K562 (cell line): ENCODE measurements around the gene FLAD1. TPM values are rescaled to one million over a fixed set of nuclear protein-coding genes. Genes with fewer than 3 reads are reported as not detected.

Experiments
- ARID1B ChIP-seq: fragments of 450-650 bp; IDR thresholded peaks from 2 replicates; pipeline ENCODE4 v1.6.1; 2016; ENCODE audit warnings: antibody characterized with exemption, mild to moderate bottlenecking, inconsistent platforms
- ARNT ChIP-seq, 2 experiments: fragments of 450-650 bp; IDR thresholded peaks; 2 replicates each; pipeline ENCODE4 v1.6.1; 2016; ENCODE audit warnings: mild to moderate bottlenecking in 1 of 2
- ATF7 ChIP-seq: fragments of 450-650 bp; IDR thresholded peaks from 2 replicates; pipeline ENCODE4 v1.7.1; 2014; ENCODE audit warnings: mild to moderate bottlenecking, moderate library complexity
- BMI1 ChIP-seq: fragments of 150-350 bp; IDR thresholded peaks from 2 replicates; pipeline ENCODE4 v1.6.1; 2014; ENCODE audit warnings: low read length
- CREB5 ChIP-seq: fragments of 250-450 bp; sonication (Bioruptor Pico); IDR thresholded peaks from 2 replicates; pipeline ENCODE4 v1.5.0; 2020; ENCODE audit warnings: mild to moderate bottlenecking
- CREM ChIP-seq: IDR thresholded peaks from 2 replicates; pipeline ENCODE4 v1.6.1; 2014; ENCODE audit warnings: antibody characterized with exemption, low read depth
- ESRRB ChIP-seq: fragments of 250-450 bp; sonication (Bioruptor Pico); IDR thresholded peaks from 2 replicates; pipeline ENCODE4 v1.5.0; 2020; ENCODE audit warnings: mild to moderate bottlenecking, moderate library complexity, borderline replicate concordance
- FOXP1 ChIP-seq: sonication (generic); formaldehyde crosslinking; IDR thresholded peaks from 2 replicates; pipeline ENCODE4 v1.8.0; 2022; ENCODE audit warnings: mild to moderate bottlenecking, missing genetic modification reagents
- HMG20B ChIP-seq: fragments of 250-450 bp; sonication (Bioruptor Pico); IDR thresholded peaks from 2 replicates; pipeline ENCODE4 v1.5.0; 2021; ENCODE audit warnings: mild to moderate bottlenecking
- HOMEZ ChIP-seq: fragments of 250-450 bp; sonication (Bioruptor Pico); IDR thresholded peaks from 2 replicates; pipeline ENCODE4 v1.4.0; 2020; ENCODE audit warnings: mild to moderate bottlenecking, moderate library complexity
- MLLT1 ChIP-seq, 2 experiments: fragments of 450-650 bp; IDR thresholded peaks; 2 replicates each; pipeline ENCODE4 v1.6.1; 2016
- RHOXF2B ChIP-seq: fragments of 250-450 bp; sonication (Bioruptor Pico); conservative IDR thresholded peaks from 2 replicates; pipeline ENCODE4 v1.5.1; 2021
- TGIF2 ChIP-seq: sonication (generic); formaldehyde crosslinking; IDR thresholded peaks from 2 replicates; pipeline ENCODE4 v1.8.1; 2022; ENCODE audit warnings: mild to moderate bottlenecking, missing genetic modification reagents, moderate library complexity
- XRCC5 ChIP-seq: fragments of 200-400 bp; formaldehyde crosslinking; IDR thresholded peaks from 2 replicates; pipeline ENCODE4 v1.6.1; 2017; ENCODE audit warnings: low read depth, mild to moderate bottlenecking, low read length
- ZKSCAN3 ChIP-seq: fragments of 250-450 bp; sonication (Bioruptor Pico); IDR thresholded peaks from 2 replicates; pipeline ENCODE4 v1.4.0; 2020
- ZNF174 ChIP-seq: fragments of 250-450 bp; sonication (Bioruptor Pico); IDR thresholded peaks from 2 replicates; pipeline ENCODE4 v1.4.0; 2020; ENCODE audit warnings: mild to moderate bottlenecking
- ZNF282 ChIP-seq: sonication (generic); formaldehyde crosslinking; IDR thresholded peaks from 2 replicates; pipeline ENCODE4 v1.8.1; 2023; ENCODE audit warnings: missing genetic modification reagents
- ZNF696 ChIP-seq: fragments of 250-450 bp; sonication (Bioruptor Pico); conservative IDR thresholded peaks from 2 replicates; pipeline ENCODE4 v1.4.0; 2020; ENCODE audit warnings: mild to moderate bottlenecking, moderate library complexity
- ZNF778 ChIP-seq: fragments of 450-650 bp; formaldehyde crosslinking; IDR thresholded peaks from 2 replicates; pipeline ENCODE4 v1.4.0; 2020; ENCODE audit warnings: mild to moderate bottlenecking, moderate library complexity
- polyA plus RNA-seq, 8 experiments: library from polyadenylated mRNA; depleted of rRNA in 4 of 8; stranded (reverse) in 5 of 8; unstranded in 3 of 8; fragments of >200 nt; fragmentation: Nextera tagmentation in 2 of 8; fragmentation: Illumina TruSeq in 1 of 8; extraction: Ambion mirVana in 2 of 8; extraction: Trizol in 1 of 8; gene quantifications; 2 replicates each; pipeline versions ENCODE4 v1.2.1 to v1.2.3, GENCODE V29; 2011 to 2014; ENCODE audit warnings: inconsistent platforms in 1 of 8, missing spikeins in 1 of 8
- total RNA-seq, 7 experiments: library from RNA; depleted of rRNA in 6 of 7; stranded (reverse); fragments of >200 nt in 6 of 7; fragmentation: Illumina TruSeq in 2 of 7; extraction: Trizol in 2 of 7; gene quantifications; 2 replicates each; pipeline versions ENCODE4 v1.2.1 to v1.2.3, GENCODE V29; 2011 to 2021; ENCODE audit warnings: low replicate concordance in 1 of 7

Gene FLAD1
- total and polyA plus RNA-seq, 9 of the 15 experiments (the other 6 are each of a cell fraction or from before 2014, with no cell fraction given): 24.9 to 85.8 (median 67.0) TPM

GRCh38 chr1:154973344-154974101 is 9.6 kb upstream of the FLAD1 start (continued):
- TF ChIP-seq ESRRB (CRISPR knock-in tag) (no peak), ZNF696 (CRISPR knock-in tag) (no peak), ARNT (IDR thresholded peaks at IDR 0.05) (peak; percentile 14 to 43; a peak in 1 of 4 replicates), ZNF174 (CRISPR knock-in tag) (no peak), CREB5 (CRISPR knock-in tag) (no peak), RHOXF2B (CRISPR knock-in tag) (no peak), ATF7 (peak; percentile 65), ARID1B (peak; percentile 77), FOXP1 (CRISPR knock-in tag) (no peak), ZKSCAN3 (CRISPR knock-in tag) (no peak), MLLT1 (IDR thresholded peaks at IDR 0.05) (peak; percentile 72 to 85), TGIF2 (CRISPR knock-in tag) (no peak), CREM (peak; percentile 83), XRCC5 (no peak), HMG20B (no peak), HOMEZ (CRISPR knock-in tag) (no peak), BMI1 (no peak), ZNF282 (CRISPR knock-in tag) (no peak), ZNF778 (no peak)
